Measurements from ENCODE around the gene CHI3L1. TPM values are rescaled to one million over a fixed set of nuclear protein-coding genes. Genes with fewer than 3 reads are reported as not detected.

The CHI3L1 gene
- total and polyA plus RNA-seq, 8 donors = 1.7 to 12.1 (median 7.9) TPM

DNA sequence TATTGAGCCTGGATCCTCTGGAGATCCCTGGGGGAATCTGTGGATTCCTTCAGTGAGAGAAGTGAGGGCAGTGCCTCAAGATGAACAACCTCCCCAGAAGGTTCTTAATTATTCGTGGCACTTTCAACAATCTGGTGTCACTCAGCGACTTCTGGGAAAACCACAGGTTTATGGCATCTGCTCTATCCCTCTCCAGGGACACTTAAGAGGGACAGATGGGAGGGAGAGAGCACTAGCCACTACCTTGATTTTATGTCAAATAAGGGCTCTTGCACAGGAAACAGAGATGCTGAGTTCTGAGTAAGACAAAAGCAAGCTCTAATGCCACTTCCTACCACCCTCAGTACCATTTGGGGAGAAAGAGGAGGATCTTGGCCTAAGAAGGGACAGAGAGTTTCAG, 21.2 kb upstream of the CHI3L1 start:
- TF ChIP-seq, protein P1, sequence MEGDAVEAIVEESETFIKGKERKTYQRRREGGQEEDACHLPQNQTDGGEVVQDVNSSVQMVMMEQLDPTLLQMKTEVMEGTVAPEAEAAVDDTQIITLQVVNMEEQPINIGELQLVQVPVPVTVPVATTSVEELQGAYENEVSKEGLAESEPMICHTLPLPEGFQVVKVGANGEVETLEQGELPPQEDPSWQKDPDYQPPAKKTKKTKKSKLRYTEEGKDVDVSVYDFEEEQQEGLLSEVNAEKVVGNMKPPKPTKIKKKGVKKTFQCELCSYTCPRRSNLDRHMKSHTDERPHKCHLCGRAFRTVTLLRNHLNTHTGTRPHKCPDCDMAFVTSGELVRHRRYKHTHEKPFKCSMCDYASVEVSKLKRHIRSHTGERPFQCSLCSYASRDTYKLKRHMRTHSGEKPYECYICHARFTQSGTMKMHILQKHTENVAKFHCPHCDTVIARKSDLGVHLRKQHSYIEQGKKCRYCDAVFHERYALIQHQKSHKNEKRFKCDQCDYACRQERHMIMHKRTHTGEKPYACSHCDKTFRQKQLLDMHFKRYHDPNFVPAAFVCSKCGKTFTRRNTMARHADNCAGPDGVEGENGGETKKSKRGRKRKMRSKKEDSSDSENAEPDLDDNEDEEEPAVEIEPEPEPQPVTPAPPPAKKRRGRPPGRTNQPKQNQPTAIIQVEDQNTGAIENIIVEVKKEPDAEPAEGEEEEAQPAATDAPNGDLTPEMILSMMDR (IDR thresholded peaks at IDR 0.05) = no peak
- no peaks in the 10 kb centered on the region for H3K9me3 ChIP-seq
- intact Hi-C loops (cut with DNase I) = no loop called here
- H3K4me1 ChIP-seq = no peaks in the 10 kb centered on the region
- H3K27me3 ChIP-seq = no peaks in the 10 kb centered on the region
- WGBS, 2 donors = 49 to 57% methylated on average over 2 of the region's 2 CpGs
- no peak for FAIRE-seq
- no peak overlapping the region for H3K4me3 ChIP-seq
- DNase-seq = no peak
- no peak for ATAC-seq
- no peaks in the 10 kb centered on the region for H3K36me3 ChIP-seq
- no peak overlapping the region for H3K27ac ChIP-seq

- no peak overlapping the region for H3K27ac ChIP-seq
- 79 to 81% methylated on average over 5 of the region's 5 CpGs for WGBS, 2 donors
- TF ChIP-seq, protein P1 (IDR thresholded peaks at IDR 0.05) = no peak
- DNase-seq (no peak), ATAC-seq (no peak), FAIRE-seq (no peak)
- H3K9me3 ChIP-seq = no peaks in the 10 kb centered on the region
- H3K4me1 ChIP-seq = no peaks in the 10 kb centered on the region
- intact Hi-C loops (cut with DNase I) = no loop called here
- no peaks in the 10 kb centered on the region for H3K36me3 ChIP-seq
- H3K27me3 ChIP-seq = no peaks in the 10 kb centered on the region
- H3K4me3 ChIP-seq = no peak overlapping the region
These were observed 19.7 kb upstream of the CHI3L1 start for GRCh38 chr1:203206129-203206687.

GRCh38 chr1:203204756-203205155, 18.3 kb upstream of the CHI3L1 start:
- H3K9me3 ChIP-seq = no peaks in the 10 kb centered on the region
- DNase-seq = peak in 1 of 6 donors; percentile 5
- ATAC-seq = no peak
- FAIRE-seq = no peak
- intact Hi-C loops (cut with DNase I) = no loop called here
- no peaks in the 10 kb centered on the region for H3K4me1 ChIP-seq
- 67 to 87% methylated on average over 2 of the region's 2 CpGs for WGBS, 2 donors
- H3K27ac ChIP-seq = no peak overlapping the region
- no peak overlapping the region for H3K4me3 ChIP-seq
- no peaks in the 10 kb centered on the region for H3K27me3 ChIP-seq
- H3K36me3 ChIP-seq = no peaks in the 10 kb centered on the region
- TF ChIP-seq, protein P1 (IDR thresholded peaks at IDR 0.05) = no peak

- peak overlapping the region in 1 of 4 donors; percentile 4 for H3K27ac ChIP-seq
- TF ChIP-seq, protein P1 (IDR thresholded peaks at IDR 0.05) = no peak
- 80 to 85% methylated on average over 15 of the region's 15 CpGs for WGBS, 2 donors
- peak in 3 of 4 donors; percentile 60 to 74 (median 69) for ATAC-seq
- no peaks in the 10 kb centered on the region for H3K4me1 ChIP-seq
- no peak overlapping the region for H3K4me3 ChIP-seq
- no peaks in the 10 kb centered on the region for H3K27me3 ChIP-seq
- FAIRE-seq = no peak
- intact Hi-C loops (cut with DNase I) = no loop called here
- DNase-seq = peak in 2 of 6 donors; percentile 24 to 48
- no peaks in the 10 kb centered on the region for H3K9me3 ChIP-seq
- H3K36me3 ChIP-seq = no peaks in the 10 kb centered on the region
These were observed 16.1 kb upstream of the CHI3L1 start for GRCh38 chr1:203202431-203203245.

Data from pancreas (tissue), 10 donors.